GM23338 (cell line): ENCODE results near the gene DCUN1D2. TPM values are rescaled to one million over a fixed set of nuclear protein-coding genes. Genes with fewer than 3 reads are reported as not detected.

ENCODE experiments used
- ATAC-seq: fragments of 200-7000 bp; cut with Tn5 transposase; 3 replicates; pipeline ENCODE4 v1.9.1; 2020
- DNase-seq: peaks from one replicate; pipeline ENCODE4 v3.0.0-alpha.2; 2015; ENCODE audit warnings: low spot score
- H2AFZ ChIP-seq: fragments of 200-600 bp; sonication (generic); 2 replicates; pipeline ENCODE4 v1.8.0; 2016; ENCODE audit warnings: antibody characterized with exemption, mild to moderate bottlenecking, moderate library complexity
- H3F3A ChIP-seq: fragments of 200-600 bp; sonication (generic); replicated peaks from 2 replicates; pipeline ENCODE4 v1.8.0; 2017; ENCODE audit warnings: antibody characterized with exemption, mixed run types, low read depth
- H3K27ac ChIP-seq: fragments of 200-600 bp; sonication (generic); 2 replicates; pipeline ENCODE4 v1.6.1; 2016; ENCODE audit warnings: low read depth
- H3K27me3 ChIP-seq: fragments of 200-600 bp; sonication (generic); 2 replicates; pipeline ENCODE4 v1.8.0; 2016; ENCODE audit warnings: mild to moderate bottlenecking, mixed run types, moderate library complexity; ENCODE audit not compliant: insufficient read depth
- H3K36me3 ChIP-seq: fragments of 200-600 bp; sonication (generic); 2 replicates; pipeline ENCODE4 v1.8.0; 2016; ENCODE audit warnings: mild to moderate bottlenecking; ENCODE audit not compliant: insufficient read depth
- H3K4me1 ChIP-seq: fragments of 200-600 bp; sonication (generic); 2 replicates; pipeline ENCODE4 v1.8.0; 2016; ENCODE audit warnings: mild to moderate bottlenecking, moderate library complexity; ENCODE audit not compliant: insufficient read depth
- H3K4me2 ChIP-seq: fragments of 200-600 bp; sonication (generic); 2 replicates; pipeline ENCODE4 v1.7.1; 2017; ENCODE audit warnings: mixed run types
- H3K4me3 ChIP-seq: fragments of 200-600 bp; sonication (generic); 2 replicates; pipeline ENCODE4 v1.6.1; 2016; ENCODE audit warnings: mixed run types
- H3K79me2 ChIP-seq: fragments of 200-600 bp; sonication (generic); replicated peaks from 2 replicates; pipeline ENCODE4 v1.8.0; 2017; ENCODE audit warnings: mild to moderate bottlenecking; ENCODE audit not compliant: insufficient read depth
- H3K9me2 ChIP-seq: fragments of 200-600 bp; sonication (generic); 2 replicates; pipeline ENCODE4 v1.8.0; 2017; ENCODE audit not compliant: insufficient read depth
- H4K20me1 ChIP-seq: fragments of 200-600 bp; sonication (generic); replicated peaks from 2 replicates; pipeline ENCODE4 v1.8.0; 2017; ENCODE audit warnings: mild to moderate bottlenecking; ENCODE audit not compliant: insufficient read depth
- H3K27ac Mint-ChIP-seq: 2 replicates; pipeline ENCODE4 v1.8.0; 2020; ENCODE audit warnings: inconsistent platforms, mild to moderate bottlenecking, moderate library complexity, mixed read lengths
- H3K27me3 Mint-ChIP-seq: 3 replicates; pipeline ENCODE4 v1.8.0; 2022; ENCODE audit warnings: low read depth, mild to moderate bottlenecking, moderate library complexity, mixed read lengths, inconsistent platforms; ENCODE audit not compliant: insufficient read depth, poor library complexity
- H3K36me3 Mint-ChIP-seq: 3 replicates; pipeline ENCODE4 v1.8.0; 2021; ENCODE audit warnings: low read depth, mild to moderate bottlenecking, inconsistent platforms, moderate library complexity, mixed read lengths
- H3K4me1 Mint-ChIP-seq: 3 replicates; pipeline ENCODE4 v1.8.0; 2020; ENCODE audit warnings: mild to moderate bottlenecking, inconsistent platforms, mixed read lengths
- H3K4me3 Mint-ChIP-seq: 3 replicates; pipeline ENCODE4 v1.8.0; 2021; ENCODE audit warnings: moderate library complexity, mild to moderate bottlenecking, inconsistent platforms, mixed read lengths
- H3K9me3 Mint-ChIP-seq: 3 replicates; pipeline ENCODE4 v1.8.0; 2020; ENCODE audit warnings: moderate library complexity, mild to moderate bottlenecking, inconsistent platforms, mixed read lengths
- CTCF ChIP-seq, 2 experiments: fragments of 200-600 bp in 1 of 2; sonication (generic) in 1 of 2; conservative IDR thresholded peaks; 2 replicates each; pipeline versions ENCODE4 v1.5.1 to v1.6.1; 2016 to 2017; ENCODE audit warnings: antibody characterized with exemption in 2 of 2, low read depth in 2 of 2, mild to moderate bottlenecking in 2 of 2, moderate library complexity in 1 of 2
- ETS1 ChIP-seq: IDR thresholded peaks from 2 replicates; pipeline ENCODE4 v1.6.1; 2016; ENCODE audit warnings: antibody characterized with exemption
- EZH2 ChIP-seq: fragments of 200-600 bp; sonication (generic); IDR thresholded peaks from one replicate; pipeline ENCODE4 v1.8.0; 2017; ENCODE audit warnings: antibody characterized with exemption, mild to moderate bottlenecking, low read depth; ENCODE audit not compliant: unreplicated experiment
- EZH2phosphoT487 ChIP-seq: fragments of 200-600 bp; sonication (generic); IDR thresholded peaks from one replicate; pipeline ENCODE4 v1.8.1; 2018; ENCODE audit warnings: antibody characterized with exemption; ENCODE audit not compliant: unreplicated experiment
- JUNB ChIP-seq: IDR thresholded peaks from one replicate; pipeline ENCODE4 v1.6.1; 2016; ENCODE audit warnings: antibody characterized with exemption; ENCODE audit not compliant: unreplicated experiment
- NANOG ChIP-seq: IDR thresholded peaks from 2 replicates; pipeline ENCODE4 v1.6.1; 2016; ENCODE audit warnings: antibody characterized with exemption, borderline replicate concordance
- POLR2AphosphoS5 ChIP-seq: IDR thresholded peaks from 2 replicates; pipeline ENCODE4 v1.6.1; 2016; ENCODE audit warnings: antibody characterized with exemption, low read depth
- STAT1 ChIP-seq: IDR thresholded peaks from one replicate; pipeline ENCODE4 v1.6.1; 2016; ENCODE audit warnings: antibody characterized with exemption; ENCODE audit not compliant: unreplicated experiment
- ZNF114 ChIP-seq: fragments of 250-450 bp; sonication (Bioruptor Pico); IDR thresholded peaks from 2 replicates; pipeline ENCODE4 v1.5.0; 2020; ENCODE audit warnings: mild to moderate bottlenecking, moderate library complexity
- ZNF331 ChIP-seq: fragments of 250-450 bp; sonication (Bioruptor Pico); IDR thresholded peaks from 2 replicates; pipeline ENCODE4 v1.5.0; 2020; ENCODE audit warnings: low read depth, mild to moderate bottlenecking, moderate library complexity
- polyA plus RNA-seq: library from polyadenylated mRNA; unstranded; fragments of >200 nt; fragmentation: Nextera tagmentation; extraction: Ambion mirVana; gene quantifications from 2 replicates; pipeline ENCODE4 v1.2.1, GENCODE V29; 2016
- total RNA-seq: library from RNA; depleted of rRNA; stranded (reverse); fragments of >200 nt; shearing (Covaris generic); gene quantifications from 2 replicates; pipeline ENCODE4 v1.2.3, GENCODE V29; 2014
- TF ChIP-seq, protein P1 (sequence below): IDR thresholded peaks from one replicate; pipeline ENCODE4 v1.6.1; 2018; ENCODE audit warnings: antibody characterized with exemption; ENCODE audit not compliant: unreplicated experiment

The DCUN1D2 gene
- total and polyA plus RNA-seq, 2 experiments from 2014 or later, result 12.3 to 38.0 TPM

DNA sequence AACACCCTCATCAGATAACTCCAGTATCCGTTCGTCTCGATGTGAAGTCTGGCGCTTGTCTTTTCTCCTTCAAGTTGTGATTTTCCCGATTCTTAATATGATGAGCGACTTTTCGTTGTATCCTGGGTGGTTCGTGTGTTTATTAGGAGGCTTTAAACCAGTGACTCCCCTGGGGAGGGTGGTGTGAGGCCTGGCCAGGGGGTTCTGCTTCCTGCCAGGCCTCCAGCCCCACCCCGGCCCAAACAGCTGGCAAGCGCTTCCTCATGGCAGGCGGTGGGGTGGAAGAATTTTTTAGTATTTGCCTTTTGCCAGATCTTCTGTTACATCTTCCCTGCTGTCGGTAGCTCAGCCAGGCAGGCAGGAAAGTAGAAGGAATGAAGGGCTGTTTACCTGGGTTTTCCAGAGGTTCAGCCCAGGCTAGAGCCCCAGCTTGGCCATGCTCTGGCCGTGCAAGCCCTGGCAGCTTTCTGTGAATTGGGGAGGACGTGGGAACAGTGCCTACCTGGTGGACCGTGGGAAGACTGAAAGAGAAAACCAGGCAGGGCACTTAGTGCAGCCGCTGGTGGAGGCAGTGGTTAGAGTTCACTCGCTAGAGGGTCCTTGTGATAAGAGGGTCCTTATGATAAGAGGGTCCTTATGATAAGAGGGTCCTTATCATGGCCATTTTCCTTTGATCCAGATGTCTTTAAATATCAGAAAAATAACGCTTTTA is 37.7 kb upstream of the DCUN1D2 start (continued):
- TF ChIP-seq CTCF (conservative IDR thresholded peaks at IDR 0.05; ENCODE audit: low read depth in 2 of 2), result no peak
- TF ChIP-seq, protein P1, sequence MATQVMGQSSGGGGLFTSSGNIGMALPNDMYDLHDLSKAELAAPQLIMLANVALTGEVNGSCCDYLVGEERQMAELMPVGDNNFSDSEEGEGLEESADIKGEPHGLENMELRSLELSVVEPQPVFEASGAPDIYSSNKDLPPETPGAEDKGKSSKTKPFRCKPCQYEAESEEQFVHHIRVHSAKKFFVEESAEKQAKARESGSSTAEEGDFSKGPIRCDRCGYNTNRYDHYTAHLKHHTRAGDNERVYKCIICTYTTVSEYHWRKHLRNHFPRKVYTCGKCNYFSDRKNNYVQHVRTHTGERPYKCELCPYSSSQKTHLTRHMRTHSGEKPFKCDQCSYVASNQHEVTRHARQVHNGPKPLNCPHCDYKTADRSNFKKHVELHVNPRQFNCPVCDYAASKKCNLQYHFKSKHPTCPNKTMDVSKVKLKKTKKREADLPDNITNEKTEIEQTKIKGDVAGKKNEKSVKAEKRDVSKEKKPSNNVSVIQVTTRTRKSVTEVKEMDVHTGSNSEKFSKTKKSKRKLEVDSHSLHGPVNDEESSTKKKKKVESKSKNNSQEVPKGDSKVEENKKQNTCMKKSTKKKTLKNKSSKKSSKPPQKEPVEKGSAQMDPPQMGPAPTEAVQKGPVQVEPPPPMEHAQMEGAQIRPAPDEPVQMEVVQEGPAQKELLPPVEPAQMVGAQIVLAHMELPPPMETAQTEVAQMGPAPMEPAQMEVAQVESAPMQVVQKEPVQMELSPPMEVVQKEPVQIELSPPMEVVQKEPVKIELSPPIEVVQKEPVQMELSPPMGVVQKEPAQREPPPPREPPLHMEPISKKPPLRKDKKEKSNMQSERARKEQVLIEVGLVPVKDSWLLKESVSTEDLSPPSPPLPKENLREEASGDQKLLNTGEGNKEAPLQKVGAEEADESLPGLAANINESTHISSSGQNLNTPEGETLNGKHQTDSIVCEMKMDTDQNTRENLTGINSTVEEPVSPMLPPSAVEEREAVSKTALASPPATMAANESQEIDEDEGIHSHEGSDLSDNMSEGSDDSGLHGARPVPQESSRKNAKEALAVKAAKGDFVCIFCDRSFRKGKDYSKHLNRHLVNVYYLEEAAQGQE, result no peak
- no peak for TF ChIP-seq EZH2

GRCh38 chr13:113527272-113527958 is 36.9 kb upstream of the DCUN1D2 start:
- Histone ChIP-seq H3K9me2 (no peaks in the 10 kb centered on the region), H2AFZ (no peak overlapping the region), H3K4me2 (no peak overlapping the region), H4K20me1 (peaks cover 20% of the 10 kb centered on the region), H3K79me2 (peaks cover 13% of the 10 kb centered on the region; the same call in 1 of the 2 replicates), H3F3A (0 out of 2 replicates have a peak, but pooled peaks cover 4% of the 10 kb centered on the region), H3K4me1 (no peaks in the 10 kb centered on the region), H3K27ac (no peak overlapping the region), H3K27me3 (no peaks in the 10 kb centered on the region), H3K4me3 (no peak overlapping the region), H3K36me3 (peaks cover 7% of the 10 kb centered on the region; the same call in 1 of the 2 replicates)
- Mint-ChIP-seq H3K9me3 (no peaks in the 10 kb centered on the region), H3K27me3 (peaks cover 3% of the 10 kb centered on the region), H3K4me3 (no peak overlapping the region), H3K27ac (no peak overlapping the region), H3K4me1 (peaks cover 13% of the 10 kb centered on the region), H3K36me3 (peaks cover 29% of the 10 kb centered on the region)
- DNase-seq (no peak), ATAC-seq (no peak)
- TF ChIP-seq JUNB (no peak), ZNF114 (CRISPR knock-in tag) (no peak), POLR2AphosphoS5 (no peak), CTCF (conservative IDR thresholded peaks at IDR 0.05; ENCODE audit: low read depth in 2 of 2) (no peak), ZNF331 (CRISPR knock-in tag) (no peak), NANOG (no peak), EZH2phosphoT487 (no peak), STAT1 (no peak), ETS1 (no peak)
- TF ChIP-seq, protein P1, result no peak
